Kasumi-1 (cell line): ENCODE results near the gene RPUSD1.
"Not testable (repeated sequence)": the region's sequence is repeated elsewhere in the genome, so short reads cannot be mapped to it uniquely, and the experiment has no call there.

Experiments used
- DNase-seq, 2 experiments: peaks; one replicate each; lab custom pipeline; 2025; lab: John Stamatoyannopoulos, UW

The RPUSD1 gene

GRCh38 chr16:764848-765487 lies 23.2 kb downstream of the RPUSD1 start:
- no peak for DNase-seq

GRCh38 chr16:764184-764750 lies 23.9 kb downstream of the RPUSD1 start:
- DNase-seq, result no peak

- DNase-seq, result no peak
These were observed 24.6 kb downstream of the RPUSD1 start for GRCh38 chr16:763369-764183.

- DNase-seq, result no peak
These were observed 25.4 kb downstream of the RPUSD1 start for GRCh38 chr16:762595-763268.

- no peak for DNase-seq
These were observed 26.3 kb downstream of the RPUSD1 start for GRCh38 chr16:761625-762513.

- no peak for DNase-seq
These were observed 27.4 kb downstream of the RPUSD1 start, which contains the start of gene MSLN for GRCh38 chr16:760545-761343. Gene MSLN, plus strand, starts transcription at chr16:760734. Its CDS starts 1,947 bp downstream, at chr16:762681.

- DNase-seq, result no peak
These were observed 28.1 kb downstream of the RPUSD1 start for GRCh38 chr16:760065-760464.

- no peak for DNase-seq
These were observed 28.9 kb downstream of the RPUSD1 start for GRCh38 chr16:759110-759910.

- no peak for DNase-seq
These were observed 31.8 kb downstream of the RPUSD1 start for GRCh38 chr16:756428-756827.

GRCh38 chr16:754656-755055 lies 33.5 kb downstream of the RPUSD1 start:
- peak in 1 of 2 experiments; percentile 12 for DNase-seq

- DNase-seq, result not testable (repeated sequence)
These were observed 34.0 kb downstream of the RPUSD1 start for GRCh38 chr16:754121-754607.

- DNase-seq, result no peak
These were observed 36.2 kb downstream of the RPUSD1 start for GRCh38 chr16:752007-752312.

- no peak for DNase-seq
These were observed 36.8 kb downstream of the RPUSD1 start for GRCh38 chr16:751152-752006.

GRCh38 chr16:750485-750884 lies 37.7 kb downstream of the RPUSD1 start:
- no peak for DNase-seq

- DNase-seq, result no peak
These were observed 39.2 kb downstream of the RPUSD1 start for GRCh38 chr16:749010-749409.

GRCh38 chr16:747978-748746 lies 40.0 kb downstream of the RPUSD1 start:
- DNase-seq, result no peak

- DNase-seq, result no peak
These were observed 41.5 kb downstream of the RPUSD1 start for GRCh38 chr16:746637-747036.

GRCh38 chr16:745739-746138 lies 42.4 kb downstream of the RPUSD1 start:
- DNase-seq, result no peak
